ENCODE results near the gene SLC17A2.

Gene SLC17A2

GRCh38 chr6:25875926-25876602 lies 54.4 kb downstream of the SLC17A2 start:
- TF ChIP-seq POU2F2 (IDR thresholded peaks at IDR 0.05; ENCODE audit: low read depth, low read length) (no peak), POLR2A (IDR thresholded peaks at IDR 0.05; ENCODE audit: low read depth, low read length) (no peak), POLR2AphosphoS5 (IDR thresholded peaks at IDR 0.05; ENCODE audit: low read depth, low read length) (no peak), TAF1 (IDR thresholded peaks at IDR 0.05; ENCODE audit: low read depth, low read length) (no peak), SPI1 (IDR thresholded peaks at IDR 0.05; ENCODE audit: low read depth, low read length) (no peak), PAX5 (IDR thresholded peaks at IDR 0.05; ENCODE audit: insufficient read depth, low read length, severe bottlenecking) (no peak)
- FAIRE-seq (no peak), DNase-seq (ENCODE audit: insufficient read length, low spot score) (no peak)

- FAIRE-seq (no peak), DNase-seq (ENCODE audit: insufficient read length, low spot score) (no peak)
- TF ChIP-seq POU2F2 (IDR thresholded peaks at IDR 0.05; ENCODE audit: low read depth, low read length): no peak
- TF ChIP-seq POLR2AphosphoS5 (IDR thresholded peaks at IDR 0.05; ENCODE audit: low read depth, low read length): no peak
- no peak for TF ChIP-seq SPI1 (IDR thresholded peaks at IDR 0.05; ENCODE audit: low read depth, low read length)
- no peak for TF ChIP-seq TAF1 (IDR thresholded peaks at IDR 0.05; ENCODE audit: low read depth, low read length)
- no peak for TF ChIP-seq POLR2A (IDR thresholded peaks at IDR 0.05; ENCODE audit: low read depth, low read length)
- no peak for TF ChIP-seq PAX5 (IDR thresholded peaks at IDR 0.05; ENCODE audit: insufficient read depth, low read length, severe bottlenecking)
Measured at GRCh38 chr6:25875563-25875905, 55.0 kb downstream of the SLC17A2 start.

DNA sequence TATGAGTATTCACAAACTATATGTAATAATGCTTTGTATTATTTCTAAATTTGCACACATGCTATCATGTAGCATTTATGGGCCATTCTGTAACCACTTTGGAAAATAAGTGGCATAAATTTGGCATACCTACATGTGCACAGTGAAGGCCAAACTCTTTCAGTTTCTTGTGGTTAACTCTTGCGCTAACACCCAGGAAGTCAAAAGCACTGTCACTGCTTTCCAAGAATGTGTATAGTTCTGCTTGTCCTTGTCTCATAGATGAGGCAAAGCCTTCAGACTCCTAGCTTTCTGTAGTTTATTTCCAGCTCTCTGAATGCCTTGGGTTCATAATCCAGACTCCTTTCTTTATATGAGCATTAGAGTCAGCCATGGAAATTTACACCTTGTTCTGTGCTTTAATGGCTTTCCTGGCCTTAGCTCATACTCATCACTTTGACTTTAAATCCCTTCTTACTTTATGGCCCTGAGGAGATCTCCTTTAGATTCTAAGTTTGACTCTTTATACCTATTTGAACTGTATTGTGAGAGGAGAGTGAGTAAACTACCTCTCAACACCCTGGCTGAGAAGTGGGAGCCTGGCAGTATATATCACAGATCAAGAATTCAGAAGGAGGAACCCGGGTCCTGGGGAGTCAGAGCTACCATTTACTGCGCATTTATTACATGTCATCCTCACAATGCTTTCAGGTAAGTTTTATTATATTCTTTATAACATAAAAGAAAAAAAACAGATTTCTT lies 55.5 kb downstream of the SLC17A2 start:
- no peak for DNase-seq (ENCODE audit: insufficient read length, low spot score)
- no peak for FAIRE-seq
- TF ChIP-seq POLR2AphosphoS5 (IDR thresholded peaks at IDR 0.05; ENCODE audit: low read depth, low read length) (no peak), POLR2A (IDR thresholded peaks at IDR 0.05; ENCODE audit: low read depth, low read length) (no peak), TAF1 (IDR thresholded peaks at IDR 0.05; ENCODE audit: low read depth, low read length) (no peak), POU2F2 (IDR thresholded peaks at IDR 0.05; ENCODE audit: low read depth, low read length) (no peak), SPI1 (IDR thresholded peaks at IDR 0.05; ENCODE audit: low read depth, low read length) (no peak), PAX5 (IDR thresholded peaks at IDR 0.05; ENCODE audit: insufficient read depth, low read length, severe bottlenecking) (no peak)

DNA sequence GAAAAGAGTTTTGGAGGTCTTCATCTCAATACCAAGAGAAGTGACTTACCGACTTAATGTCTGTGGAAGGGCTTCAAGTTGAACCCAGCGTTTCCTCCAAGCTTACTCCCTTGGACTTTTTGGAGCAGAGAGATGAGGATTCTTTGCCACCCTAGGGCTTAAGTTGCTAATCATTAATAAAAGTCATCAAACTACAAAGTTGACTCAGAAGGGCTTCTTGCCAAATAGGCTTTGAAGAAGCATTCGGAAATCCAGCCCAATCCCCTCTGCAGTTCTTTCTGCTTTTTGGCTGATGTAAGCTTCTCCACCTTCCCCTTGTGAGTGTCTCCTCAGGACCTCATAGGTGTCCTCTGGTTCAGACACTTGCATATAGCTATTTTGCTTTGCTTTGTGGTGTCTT lies 56.4 kb downstream of the SLC17A2 start, which contains the start of gene SLC17A3:
SLC17A3 (minus strand) TSS at position 126 of the 400 bp plus-strand sequence. CDS start 5,856 bp downstream, outside the sequence.
- TF ChIP-seq SPI1 (IDR thresholded peaks at IDR 0.05; ENCODE audit: low read depth, low read length): no peak
- TF ChIP-seq TAF1 (IDR thresholded peaks at IDR 0.05; ENCODE audit: low read depth, low read length): no peak
- no peak for TF ChIP-seq POLR2AphosphoS5 (IDR thresholded peaks at IDR 0.05; ENCODE audit: low read depth, low read length)
- TF ChIP-seq PAX5 (IDR thresholded peaks at IDR 0.05; ENCODE audit: insufficient read depth, low read length, severe bottlenecking): no peak
- TF ChIP-seq POU2F2 (IDR thresholded peaks at IDR 0.05; ENCODE audit: low read depth, low read length): no peak
- no peak for TF ChIP-seq POLR2A (IDR thresholded peaks at IDR 0.05; ENCODE audit: low read depth, low read length)
- no peak for FAIRE-seq
- DNase-seq (ENCODE audit: insufficient read length, low spot score): no peak

DNA sequence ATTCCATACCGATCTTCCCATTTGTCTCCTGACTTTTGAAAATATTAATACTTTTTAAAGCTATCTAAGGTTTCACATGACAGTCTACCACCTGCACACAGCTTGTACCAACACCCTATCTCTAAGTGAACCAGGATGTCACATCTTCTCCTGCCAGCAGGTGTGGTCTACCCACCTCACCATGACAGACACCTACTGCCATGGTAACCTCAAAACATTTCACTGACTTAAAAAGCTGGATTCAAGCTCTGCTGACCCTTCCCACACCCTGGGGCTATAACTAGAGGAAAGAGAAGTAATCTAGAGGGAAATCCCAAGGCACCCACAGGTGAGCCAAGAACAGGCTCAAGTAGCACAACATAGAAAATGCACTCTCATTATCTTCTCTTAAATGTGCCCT lies 57.7 kb downstream of the SLC17A2 start:
- FAIRE-seq (no peak), DNase-seq (ENCODE audit: insufficient read length, low spot score) (no peak)
- TF ChIP-seq TAF1 (IDR thresholded peaks at IDR 0.05; ENCODE audit: low read depth, low read length) (no peak), PAX5 (IDR thresholded peaks at IDR 0.05; ENCODE audit: insufficient read depth, low read length, severe bottlenecking) (no peak), POLR2AphosphoS5 (IDR thresholded peaks at IDR 0.05; ENCODE audit: low read depth, low read length) (no peak), POU2F2 (IDR thresholded peaks at IDR 0.05; ENCODE audit: low read depth, low read length) (no peak), POLR2A (IDR thresholded peaks at IDR 0.05; ENCODE audit: low read depth, low read length) (no peak), SPI1 (IDR thresholded peaks at IDR 0.05; ENCODE audit: low read depth, low read length) (no peak)

DNA sequence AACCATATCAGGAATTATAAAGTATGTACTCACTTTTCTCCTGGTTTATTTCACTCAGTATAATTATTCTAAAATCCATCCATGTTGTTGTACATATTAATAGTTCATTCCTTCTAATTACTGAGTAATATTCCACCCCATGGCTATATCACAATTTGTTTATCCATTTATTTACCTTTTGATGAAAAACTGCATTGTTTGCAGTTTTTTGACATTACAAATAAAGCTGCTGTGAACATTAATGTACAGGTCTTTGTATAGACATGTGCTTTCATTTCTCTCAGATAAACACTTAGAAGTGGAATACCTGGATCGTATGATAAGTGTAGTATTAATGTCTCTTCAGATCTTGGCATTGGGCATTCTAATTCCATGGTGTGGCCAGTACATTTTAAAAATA lies 60.7 kb downstream of the SLC17A2 start:
- no peak for TF ChIP-seq POU2F2 (IDR thresholded peaks at IDR 0.05; ENCODE audit: low read depth, low read length)
- TF ChIP-seq POLR2AphosphoS5 (IDR thresholded peaks at IDR 0.05; ENCODE audit: low read depth, low read length): no peak
- FAIRE-seq (no peak), DNase-seq (ENCODE audit: insufficient read length, low spot score) (no peak)

- FAIRE-seq: no peak
- no peak for DNase-seq (ENCODE audit: insufficient read length, low spot score)
- TF ChIP-seq POLR2AphosphoS5 (IDR thresholded peaks at IDR 0.05; ENCODE audit: low read depth, low read length): no peak
- no peak for TF ChIP-seq TAF1 (IDR thresholded peaks at IDR 0.05; ENCODE audit: low read depth, low read length)
- TF ChIP-seq SPI1 (IDR thresholded peaks at IDR 0.05; ENCODE audit: low read depth, low read length): no peak
- no peak for TF ChIP-seq POU2F2 (IDR thresholded peaks at IDR 0.05; ENCODE audit: low read depth, low read length)
- no peak for TF ChIP-seq PAX5 (IDR thresholded peaks at IDR 0.05; ENCODE audit: insufficient read depth, low read length, severe bottlenecking)
- no peak for TF ChIP-seq POLR2A (IDR thresholded peaks at IDR 0.05; ENCODE audit: low read depth, low read length)
Measured at GRCh38 chr6:25868436-25869183, 61.9 kb downstream of the SLC17A2 start.

GRCh38 chr6:25866011-25866410 lies 64.5 kb downstream of the SLC17A2 start:
- no peak for TF ChIP-seq SPI1 (IDR thresholded peaks at IDR 0.05; ENCODE audit: low read depth, low read length)
- TF ChIP-seq POLR2AphosphoS5 (IDR thresholded peaks at IDR 0.05; ENCODE audit: low read depth, low read length): no peak
- no peak for TF ChIP-seq TAF1 (IDR thresholded peaks at IDR 0.05; ENCODE audit: low read depth, low read length)
- no peak for TF ChIP-seq PAX5 (IDR thresholded peaks at IDR 0.05; ENCODE audit: insufficient read depth, low read length, severe bottlenecking)
- TF ChIP-seq POLR2A (IDR thresholded peaks at IDR 0.05; ENCODE audit: low read depth, low read length): no peak
- no peak for TF ChIP-seq POU2F2 (IDR thresholded peaks at IDR 0.05; ENCODE audit: low read depth, low read length)
- no peak for FAIRE-seq
- DNase-seq (ENCODE audit: insufficient read length, low spot score): no peak

DNA sequence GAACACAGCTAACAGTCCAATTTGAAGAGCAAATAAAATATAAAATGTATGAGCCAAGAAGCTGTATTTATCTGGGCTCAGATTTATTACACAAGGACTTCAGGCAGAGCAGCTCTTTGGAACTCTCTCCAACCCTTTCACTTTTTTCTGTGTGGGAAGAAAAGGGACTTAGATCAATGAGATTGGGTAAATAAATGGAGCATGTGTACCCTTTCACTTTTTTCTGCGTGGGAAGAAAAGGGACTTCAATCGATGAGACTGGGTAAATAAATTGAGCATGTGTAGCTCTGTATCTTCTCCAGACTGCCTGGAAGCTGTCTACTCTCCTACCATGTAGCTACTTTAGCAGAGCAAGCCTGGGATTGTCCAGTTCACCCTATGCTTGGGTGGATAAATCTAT lies 67.1 kb downstream of the SLC17A2 start:
- DNase-seq (ENCODE audit: insufficient read length, low spot score) (no peak), FAIRE-seq (no peak)
- no peak for TF ChIP-seq PAX5 (IDR thresholded peaks at IDR 0.05; ENCODE audit: insufficient read depth, low read length, severe bottlenecking)
- no peak for TF ChIP-seq POLR2A (IDR thresholded peaks at IDR 0.05; ENCODE audit: low read depth, low read length)
- TF ChIP-seq POLR2AphosphoS5 (IDR thresholded peaks at IDR 0.05; ENCODE audit: low read depth, low read length): no peak
- TF ChIP-seq POU2F2 (IDR thresholded peaks at IDR 0.05; ENCODE audit: low read depth, low read length): no peak
- no peak for TF ChIP-seq TAF1 (IDR thresholded peaks at IDR 0.05; ENCODE audit: low read depth, low read length)
- TF ChIP-seq SPI1 (IDR thresholded peaks at IDR 0.05; ENCODE audit: low read depth, low read length): no peak

Measured in GM12891 (cell line).